SK-N-SH (cell line): ENCODE data around the gene MAPRE3. TPM values are rescaled to one million over a fixed set of nuclear protein-coding genes. Genes with fewer than 3 reads are reported as not detected.

Experiments used
- CTCF ChIA-PET: fragments of 300-600, 350-600 bp; formaldehyde crosslinking; extraction: SDS; loops from one replicate; lab custom pipeline; 2021; lab: Yijun Ruan, JAX
- POLR2A ChIA-PET: fragments of 350-600 bp; sonication (Branson Sonifier 250); formaldehyde crosslinking; extraction: SDS; loops from one replicate; lab custom pipeline; 2020; ENCODE audit warnings: antibody characterized with exemption, inconsistent platforms; lab: Yijun Ruan, JAX
- DNase-seq: peaks from one replicate; pipeline ENCODE4 v3.0.0; 2012
- H2AFZ ChIP-seq: fragments of 200-600 bp; sonication (generic); 2 replicates; pipeline ENCODE4 v1.8.1; 2016; ENCODE audit warnings: antibody characterized with exemption, mild to moderate bottlenecking, low read depth
- H3F3A ChIP-seq: fragments of 200-600 bp; sonication (generic); replicated peaks from 2 replicates; pipeline ENCODE3; 2016; ENCODE audit warnings: antibody characterized with exemption, mild to moderate bottlenecking; ENCODE audit not compliant: insufficient read depth
- H3K27ac ChIP-seq, 2 experiments: fragments of 200-500 bp in 1 of 2; fragments of 200-600 bp in 1 of 2; sonication (Bioruptor generic) in 1 of 2; sonication (generic), shearing (Covaris generic) in 1 of 2; 2 replicates each; pipeline versions ENCODE4 v1.5.1 to v1.6.1; 2014 to 2016; ENCODE audit warnings: low read depth in 2 of 2, inconsistent platforms in 1 of 2, low read length in 1 of 2, mild to moderate bottlenecking in 1 of 2, mixed read lengths in 1 of 2
- H3K27me3 ChIP-seq: fragments of 200-600 bp; sonication (generic), shearing (Covaris generic); 2 replicates; pipeline ENCODE4 v1.6.1; 2016; ENCODE audit warnings: mixed run types; ENCODE audit not compliant: insufficient read depth
- H3K36me3 ChIP-seq, 2 experiments: fragments of 200-500 bp in 1 of 2; fragments of 200-600 bp in 1 of 2; sonication (Bioruptor generic) in 1 of 2; sonication (generic) in 1 of 2; replicated peaks in 1 of 2; 2 replicates each; pipeline versions ENCODE3 to v1.5.1; 2014 to 2016; ENCODE audit warnings: low read length in 1 of 2, mild to moderate bottlenecking in 1 of 2; ENCODE audit not compliant: insufficient read depth in 2 of 2, control insufficient read depth in 1 of 2
- H3K4me1 ChIP-seq, 2 experiments: fragments of 200-500 bp in 1 of 2; fragments of 200-600 bp in 1 of 2; sonication (Bioruptor generic) in 1 of 2; sonication (generic), shearing (Covaris generic) in 1 of 2; 2 replicates each; pipeline versions ENCODE4 v1.5.1 to v1.6.1; 2014 to 2016; ENCODE audit warnings: low read depth in 1 of 2, low read length in 1 of 2, mixed run types in 1 of 2; ENCODE audit not compliant: insufficient read depth in 2 of 2, control insufficient read depth in 1 of 2
- H3K4me2 ChIP-seq: fragments of 200-600 bp; sonication (generic), shearing (Covaris generic); 2 replicates; pipeline ENCODE4 v1.6.1; 2017; ENCODE audit warnings: mixed run types
- H3K4me3 ChIP-seq, 2 experiments: fragments of 200-500 bp in 1 of 2; fragments of 200-600 bp in 1 of 2; sonication (Bioruptor generic) in 1 of 2; sonication (generic), shearing (Covaris generic) in 1 of 2; 2 replicates each; pipeline versions ENCODE4 v1.5.1 to v1.8.1; 2014 to 2016; ENCODE audit warnings: low read depth in 2 of 2, inconsistent platforms in 1 of 2, low read length in 1 of 2, mild to moderate bottlenecking in 1 of 2, mixed read lengths in 1 of 2, moderate library complexity in 1 of 2
- H3K79me2 ChIP-seq: fragments of 200-600 bp; sonication (generic); 2 replicates; pipeline ENCODE4 v1.8.1; 2017; ENCODE audit warnings: mild to moderate bottlenecking; ENCODE audit not compliant: insufficient read depth
- H3K9ac ChIP-seq: fragments of 200-600 bp; sonication (generic); 2 replicates; pipeline ENCODE4 v1.6.1; 2017; ENCODE audit warnings: mixed run types
- H3K9me2 ChIP-seq: fragments of 200-600 bp; sonication (generic); 2 replicates; pipeline ENCODE4 v1.6.1; 2017; ENCODE audit warnings: mixed run types
- H3K9me3 ChIP-seq: fragments of 200-600 bp; sonication (generic); 2 replicates; pipeline ENCODE4 v1.6.1; 2017; ENCODE audit warnings: mixed run types, mild to moderate bottlenecking, moderate library complexity
- H4K20me1 ChIP-seq: fragments of 200-600 bp; sonication (generic); 2 replicates; pipeline ENCODE4 v1.6.1; 2017; ENCODE audit warnings: mild to moderate bottlenecking, mixed run types; ENCODE audit not compliant: insufficient read depth
- CHD2 ChIP-seq: fragments of 150-350 bp; IDR thresholded peaks from 2 replicates; pipeline ENCODE4 v1.6.1; 2018; ENCODE audit warnings: low read length; ENCODE audit not compliant: partially characterized antibody
- CTCF ChIP-seq: fragments of 200-600 bp; sonication (generic); IDR thresholded peaks from 2 replicates; pipeline ENCODE4 v1.6.1; 2017; ENCODE audit warnings: antibody characterized with exemption, mild to moderate bottlenecking, moderate library complexity
- ELF1 ChIP-seq: IDR thresholded peaks from 2 replicates; pipeline ENCODE4 v1.4.0; 2012
- EP300 ChIP-seq, 2 experiments: IDR thresholded peaks; 2 replicates each; pipeline versions ENCODE4 v1.4.0 to v1.6.1; 2012; ENCODE audit warnings: borderline replicate concordance in 1 of 2, low read depth in 1 of 2, low read length in 1 of 2
- FOSL2 ChIP-seq: IDR thresholded peaks from 2 replicates; pipeline ENCODE4 v1.4.0; 2012; ENCODE audit warnings: low read depth, mild to moderate bottlenecking, moderate library complexity, borderline replicate concordance
- GATA2 ChIP-seq: sonication (generic); formaldehyde crosslinking; IDR thresholded peaks from 2 replicates; pipeline ENCODE4 v1.5.0; 2020; ENCODE audit warnings: mild to moderate bottlenecking, missing genetic modification reagents
- JUND ChIP-seq: IDR thresholded peaks from 2 replicates; pipeline ENCODE4 v1.4.0; 2012
- MXI1 ChIP-seq: IDR thresholded peaks from 2 replicates; pipeline ENCODE4 v1.6.1; 2012; ENCODE audit warnings: mild to moderate bottlenecking, low read depth, low read length, improper control_type of control experiment
- PBX3 ChIP-seq: IDR thresholded peaks from 2 replicates; pipeline ENCODE4; 2012
- POLR2AphosphoS5 ChIP-seq: IDR thresholded peaks from 2 replicates; pipeline ENCODE4 v1.6.1; 2012; ENCODE audit warnings: low read depth, low read length
- RAD21 ChIP-seq: IDR thresholded peaks from 2 replicates; pipeline ENCODE4 v1.6.1; 2012; ENCODE audit warnings: mild to moderate bottlenecking, low read length
- RCOR1 ChIP-seq: fragments of 150-350 bp; IDR thresholded peaks from 2 replicates; pipeline ENCODE4 v1.6.1; 2017; ENCODE audit warnings: antibody characterized with exemption, low read length
- REST ChIP-seq: IDR thresholded peaks from 2 replicates; pipeline ENCODE4 v1.6.1; 2012; ENCODE audit warnings: mild to moderate bottlenecking, low read depth, low read length, moderate library complexity
- RXRA ChIP-seq: IDR thresholded peaks from 2 replicates; pipeline ENCODE4 v1.4.0; 2012; ENCODE audit warnings: low read depth, mild to moderate bottlenecking, borderline replicate concordance
- TAF1 ChIP-seq: IDR thresholded peaks from 2 replicates; pipeline ENCODE4 v1.6.1; 2012; ENCODE audit warnings: low read depth, mild to moderate bottlenecking, low read length, moderate library complexity, borderline replicate concordance
- TEAD4 ChIP-seq: IDR thresholded peaks from 2 replicates; pipeline ENCODE4 v1.4.0; 2012; ENCODE audit warnings: mild to moderate bottlenecking, borderline replicate concordance; ENCODE audit not compliant: insufficient read depth
- USF2 ChIP-seq: fragments of 150-350 bp; IDR thresholded peaks from 2 replicates; pipeline ENCODE4 v1.6.1; 2017; ENCODE audit warnings: antibody characterized with exemption, low read length, low read depth, borderline replicate concordance
- YY1 ChIP-seq: IDR thresholded peaks from 2 replicates; pipeline ENCODE4 v1.4.0; 2012; ENCODE audit warnings: low read depth, mild to moderate bottlenecking
- WGBS: methylation state at CpG from one replicate; pipeline ENCODE4 v1.1.6; 2017; ENCODE audit warnings: low lambda C conversion rate; 5-methylcytosine and 5-hydroxymethylcytosine counted together
- polyA plus RNA-seq, 3 experiments: library from polyadenylated mRNA; depleted of rRNA; stranded (reverse); fragments of >200 nt; gene quantifications; 2 replicates each; pipeline ENCODE4 v1.2.3, GENCODE V29; 2012

MAPRE3 gene
- polyA plus RNA-seq, 1 of the 3 experiments (the other 2 are of a cell fraction), result 24.4 TPM

- H3F3A ChIP-seq, result no peaks in the 10 kb centered on the region
- no peak overlapping the region for H3K4me2 ChIP-seq
- no peak overlapping the region for H3K4me3 ChIP-seq
- no peak overlapping the region for H2AFZ ChIP-seq
- peaks cover 16 to 19% of the 10 kb centered on the region in 2 experiments; a peak in 2 of 4 replicates for H3K4me1 ChIP-seq
- peak overlapping the region in 1 of 2 experiments; percentile 3; a peak in 1 of 4 replicates for H3K27ac ChIP-seq
- no peak for DNase-seq
- peaks cover 6% of the 10 kb centered on the region; the same call in 1 of the 2 replicates for H4K20me1 ChIP-seq
- CTCF ChIA-PET, result interaction anchor here (2.0 to 33.3 kb wide), 4 partner anchors 10 to 175 kb away, joined by 6 to 1017 read pairs (median 74); partner anchors contain the start of genes DPYSL5 and MAPRE3
- H3K9ac ChIP-seq, result no peak overlapping the region
- H3K27me3 ChIP-seq, result no peaks in the 10 kb centered on the region
- no peaks in the 10 kb centered on the region for H3K79me2 ChIP-seq
- POLR2A ChIA-PET, result no interaction called here
- TF ChIP-seq TAF1 (no peak), PBX3 (no peak), RAD21 (no peak), REST (no peak), CHD2 (no peak), POLR2AphosphoS5 (no peak), MXI1 (no peak), CTCF (no peak), GATA2 (no peak), FOSL2 (no peak), YY1 (no peak), RCOR1 (no peak), USF2 (no peak), EP300 (IDR thresholded peaks at IDR 0.05; ENCODE audit: borderline replicate concordance in 1 of 2, low read depth in 1 of 2, low read length in 1 of 2) (no peak), ELF1 (no peak), JUND (no peak), TEAD4 (no peak), RXRA (no peak)
- H3K9me2 ChIP-seq, result no peaks in the 10 kb centered on the region
- 87% methylated on average over 9 of the region's 9 CpGs for WGBS
- H3K9me3 ChIP-seq, result no peaks in the 10 kb centered on the region
- peaks cover 0 to 31% of the 10 kb centered on the region in 2 experiments for H3K36me3 ChIP-seq
Measured at GRCh38 chr2:27019931-27020855, 49.8 kb downstream of the MAPRE3 start.
